ENCODE results near the gene SESN1.

Gene SESN1

DNA sequence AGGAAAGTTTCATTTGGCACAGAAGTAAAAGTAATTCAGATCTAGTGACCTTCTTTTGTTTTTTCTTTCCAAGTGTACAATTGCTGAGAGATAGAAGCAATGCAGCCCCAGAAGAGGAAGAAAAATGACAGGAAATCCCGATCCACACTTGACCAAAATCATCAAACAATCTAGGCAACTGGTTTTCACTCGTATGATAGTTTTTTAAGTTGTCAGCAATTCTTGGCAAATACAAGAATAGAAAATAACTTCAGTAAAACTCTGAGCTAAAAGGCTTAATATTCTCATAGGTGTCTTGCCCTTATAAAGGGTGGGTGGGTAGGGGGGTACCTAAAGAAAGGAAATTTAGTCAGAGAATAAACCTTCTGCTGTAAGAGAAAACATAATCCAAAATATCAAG is 36.0 kb downstream of the SESN1 start:
- H3K4me3 ChIP-seq (IDR thresholded peaks at IDR 0.05; ENCODE audit: insufficient read depth, low read depth, low read length), result no peak overlapping the region
- H3K4me1 ChIP-seq (ENCODE audit: low read depth, poor library complexity, severe bottlenecking), result peaks cover 29% of the 10 kb centered on the region
- H4K20me1 ChIP-seq (ENCODE audit: insufficient read depth), result no peaks in the 10 kb centered on the region
- H3K27ac ChIP-seq, result no peak overlapping the region
- no peaks in the 10 kb centered on the region for H3K27me3 ChIP-seq (ENCODE audit: insufficient read depth, low read depth)
- H3K36me3 ChIP-seq (ENCODE audit: insufficient read depth), result no peaks in the 10 kb centered on the region
- no peaks in the 10 kb centered on the region for H3K79me2 ChIP-seq (ENCODE audit: insufficient read depth, low read depth)
- H3K9ac ChIP-seq, result no peak overlapping the region
- H3K4me2 ChIP-seq, result no peak overlapping the region
- TF ChIP-seq, protein P1, sequence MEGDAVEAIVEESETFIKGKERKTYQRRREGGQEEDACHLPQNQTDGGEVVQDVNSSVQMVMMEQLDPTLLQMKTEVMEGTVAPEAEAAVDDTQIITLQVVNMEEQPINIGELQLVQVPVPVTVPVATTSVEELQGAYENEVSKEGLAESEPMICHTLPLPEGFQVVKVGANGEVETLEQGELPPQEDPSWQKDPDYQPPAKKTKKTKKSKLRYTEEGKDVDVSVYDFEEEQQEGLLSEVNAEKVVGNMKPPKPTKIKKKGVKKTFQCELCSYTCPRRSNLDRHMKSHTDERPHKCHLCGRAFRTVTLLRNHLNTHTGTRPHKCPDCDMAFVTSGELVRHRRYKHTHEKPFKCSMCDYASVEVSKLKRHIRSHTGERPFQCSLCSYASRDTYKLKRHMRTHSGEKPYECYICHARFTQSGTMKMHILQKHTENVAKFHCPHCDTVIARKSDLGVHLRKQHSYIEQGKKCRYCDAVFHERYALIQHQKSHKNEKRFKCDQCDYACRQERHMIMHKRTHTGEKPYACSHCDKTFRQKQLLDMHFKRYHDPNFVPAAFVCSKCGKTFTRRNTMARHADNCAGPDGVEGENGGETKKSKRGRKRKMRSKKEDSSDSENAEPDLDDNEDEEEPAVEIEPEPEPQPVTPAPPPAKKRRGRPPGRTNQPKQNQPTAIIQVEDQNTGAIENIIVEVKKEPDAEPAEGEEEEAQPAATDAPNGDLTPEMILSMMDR (conservative IDR thresholded peaks at IDR 0.05; ENCODE audit: low read depth, low read length), result no peak
- no peak overlapping the region for H2AFZ ChIP-seq (ENCODE audit: low read depth)

GRCh38 chr6:109056661-109057060 is 38.0 kb downstream of the SESN1 start:
- Histone ChIP-seq H3K4me1 (ENCODE audit: low read depth, poor library complexity, severe bottlenecking) (peaks cover 40% of the 10 kb centered on the region), H3K4me2 (no peak overlapping the region), H3K79me2 (ENCODE audit: insufficient read depth, low read depth) (no peaks in the 10 kb centered on the region), H3K27me3 (ENCODE audit: insufficient read depth, low read depth) (no peaks in the 10 kb centered on the region), H3K4me3 (IDR thresholded peaks at IDR 0.05; ENCODE audit: insufficient read depth, low read depth, low read length) (no peak overlapping the region), H3K27ac (no peak overlapping the region), H2AFZ (ENCODE audit: low read depth) (no peak overlapping the region), H4K20me1 (ENCODE audit: insufficient read depth) (no peaks in the 10 kb centered on the region), H3K9ac (no peak overlapping the region), H3K36me3 (ENCODE audit: insufficient read depth) (no peaks in the 10 kb centered on the region)
- TF ChIP-seq, protein P1 (conservative IDR thresholded peaks at IDR 0.05; ENCODE audit: low read depth, low read length), result no peak

- Histone ChIP-seq H3K36me3 (ENCODE audit: insufficient read depth) (no peaks in the 10 kb centered on the region), H4K20me1 (ENCODE audit: insufficient read depth) (no peaks in the 10 kb centered on the region), H3K9ac (no peak overlapping the region), H3K4me1 (ENCODE audit: low read depth, poor library complexity, severe bottlenecking) (peaks cover 43% of the 10 kb centered on the region), H3K4me2 (no peak overlapping the region), H3K27me3 (ENCODE audit: insufficient read depth, low read depth) (no peaks in the 10 kb centered on the region), H3K27ac (no peak overlapping the region), H3K79me2 (ENCODE audit: insufficient read depth, low read depth) (no peaks in the 10 kb centered on the region), H2AFZ (ENCODE audit: low read depth) (no peak overlapping the region), H3K4me3 (IDR thresholded peaks at IDR 0.05; ENCODE audit: insufficient read depth, low read depth, low read length) (no peak overlapping the region)
- TF ChIP-seq, protein P1 (conservative IDR thresholded peaks at IDR 0.05; ENCODE audit: low read depth, low read length), result no peak
Observed at GRCh38 chr6:109055771-109056235, 38.8 kb downstream of the SESN1 start.

DNA sequence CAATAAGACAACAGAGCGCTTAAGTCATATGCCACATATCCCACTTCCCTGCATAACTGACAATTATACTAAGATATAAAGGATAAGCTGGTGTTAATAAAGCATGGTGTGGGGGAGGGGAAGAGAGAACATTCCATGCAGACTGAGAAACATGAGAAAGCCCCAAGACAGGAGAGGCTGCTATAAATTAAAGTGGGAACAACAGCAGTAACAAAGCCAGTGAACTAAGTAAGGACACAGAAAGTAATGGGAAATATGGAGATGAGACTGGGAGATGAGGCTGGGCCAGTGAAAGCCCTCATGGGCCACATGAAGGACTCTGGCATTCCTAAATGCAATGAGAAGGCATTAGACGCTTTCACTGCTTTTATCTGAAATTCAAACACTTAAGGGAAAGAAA is 41.3 kb downstream of the SESN1 start:
- Histone ChIP-seq H3K27me3 (ENCODE audit: insufficient read depth, low read depth) (no peaks in the 10 kb centered on the region), H3K4me2 (no peak overlapping the region), H3K4me3 (IDR thresholded peaks at IDR 0.05; ENCODE audit: insufficient read depth, low read depth, low read length) (no peak overlapping the region)

More for the DNA sequence above, 41.3 kb downstream of the SESN1 start:
- Histone ChIP-seq H3K36me3 (ENCODE audit: insufficient read depth) (no peaks in the 10 kb centered on the region), H3K79me2 (ENCODE audit: insufficient read depth, low read depth) (no peaks in the 10 kb centered on the region), H3K4me1 (ENCODE audit: low read depth, poor library complexity, severe bottlenecking) (peaks cover 25% of the 10 kb centered on the region), H2AFZ (ENCODE audit: low read depth) (no peak overlapping the region), H3K9ac (no peak overlapping the region), H3K27ac (no peak overlapping the region), H4K20me1 (ENCODE audit: insufficient read depth) (no peaks in the 10 kb centered on the region)
- TF ChIP-seq, protein P1 (conservative IDR thresholded peaks at IDR 0.05; ENCODE audit: low read depth, low read length), result no peak

Measured in KMS-11 (cell line).